Naive thymus-derived CD8-positive, alpha-beta T cell (primary cell): Measurements from ENCODE around the gene PRKAR1B. TPM values are rescaled to one million over a fixed set of nuclear protein-coding genes. Genes with fewer than 3 reads are reported as not detected.

Experiments used
- ATAC-seq, 2 donors: fragments of 150-1000 bp; cut with Tn5 transposase in 1 of 2; sonication (Bioruptor Pico), chemical (Tn5 transposase) in 1 of 2; 1 replicate in 1 of 2; 2 replicates in 1 of 2; pipeline ENCODE4 v1.10.0; 2021; ENCODE audit warnings: mild to moderate bottlenecking in 2 of 2, moderate library complexity in 2 of 2
- POLR2A ChIA-PET: fragments of 350-600 bp; sonication (Branson Sonifier 250); formaldehyde crosslinking; loops from one replicate; lab custom pipeline; 2021; ENCODE audit warnings: antibody characterized with exemption; lab: Charles Lee
- DNase-seq, 10 donors: peaks; one replicate each; pipeline versions ENCODE4 v3.0.0 to v3.0.0-alpha.2; 2020 to 2022
- H3K27ac Mint-ChIP-seq, 10 donors: one replicate each; pipeline ENCODE4 v1.8.0; 2020 to 2022; ENCODE audit warnings: mild to moderate bottlenecking in 10 of 10, mixed read lengths in 10 of 10, moderate library complexity in 4 of 10, inconsistent platforms in 1 of 10
- H3K27me3 Mint-ChIP-seq, 5 donors: one replicate each; pipeline ENCODE4 v1.8.0; 2021 to 2022; ENCODE audit warnings: mixed read lengths in 5 of 5
- H3K36me3 Mint-ChIP-seq, 3 donors: one replicate each; pipeline ENCODE4 v1.8.0; 2020 to 2022; ENCODE audit warnings: mixed read lengths in 3 of 3, mild to moderate bottlenecking in 2 of 3, inconsistent platforms in 1 of 3
- H3K4me1 Mint-ChIP-seq, 4 donors: one replicate each; pipeline ENCODE4 v1.8.0; 2021 to 2022; ENCODE audit warnings: mixed read lengths in 4 of 4
- H3K4me3 Mint-ChIP-seq, 10 donors: one replicate each; pipeline ENCODE4 v1.8.0; 2020 to 2022; ENCODE audit warnings: mild to moderate bottlenecking in 10 of 10, mixed read lengths in 10 of 10, moderate library complexity in 6 of 10, inconsistent platforms in 1 of 10
- H3K9me3 Mint-ChIP-seq, 9 donors: one replicate each; pipeline ENCODE4 v1.8.0; 2020 to 2022; ENCODE audit warnings: mixed read lengths in 9 of 9, mild to moderate bottlenecking in 3 of 9, inconsistent platforms in 1 of 9, moderate library complexity in 1 of 9
- polyA plus RNA-seq, 3 donors: library from polyadenylated mRNA; unstranded; fragments of 300-500 nt; fragmentation: Illumina TruSeq; gene quantifications; one replicate each; pipeline ENCODE4 v1.2.3, GENCODE V29; 2021
- total RNA-seq, 8 experiments: library from RNA in 2 of 8; stranded (reverse) in 2 of 8; gene quantifications; one replicate each; pipeline ENCODE4 v1.2.3 and lab custom pipeline; 2021 to 2026

Gene PRKAR1B
- total and polyA plus RNA-seq, 5 experiments from 2014 or later = 14.6 to 47.3 (median 35.4) TPM

GRCh38 chr7:627661-628401, 99.2 kb downstream of the PRKAR1B start:
- Mint-ChIP-seq H3K27ac (peak overlapping the region in 1 of 10 donors; percentile 70), H3K36me3 (peaks cover 14 to 22% (median 19%) of the 10 kb centered on the region in 3 donors), H3K4me1 (peaks cover 6 to 23% (median 12%) of the 10 kb centered on the region in 4 donors), H3K4me3 (no peak overlapping the region), H3K27me3 (no peaks in the 10 kb centered on the region), H3K9me3 (peaks cover 0 to 28% (median 13%) of the 10 kb centered on the region in 9 donors)
- POLR2A ChIA-PET = interaction anchor here (0.7 to 1.3 kb wide), 4 partner anchors 9 to 41 kb away, joined by 3 read pairs; no protein-coding TSS in a partner anchor
- ATAC-seq = no peak
- DNase-seq = peak in 1 of 10 donors; percentile 35

- Mint-ChIP-seq H3K27ac (peak overlapping the region in 2 of 10 donors; percentile 7 to 48), H3K9me3 (peaks cover 0 to 45% (median 22%) of the 10 kb centered on the region in 9 donors), H3K27me3 (no peaks in the 10 kb centered on the region), H3K4me3 (no peak overlapping the region), H3K4me1 (peaks cover 10 to 34% (median 16%) of the 10 kb centered on the region in 4 donors), H3K36me3 (peaks cover 13 to 36% (median 26%) of the 10 kb centered on the region in 3 donors)
- POLR2A ChIA-PET = interaction anchor here (0.6 to 0.9 kb wide), 3 partner anchors 10 to 130 kb away, joined by 3 to 7 read pairs (median 6); no protein-coding TSS in a partner anchor
- no peak for DNase-seq
- no peak for ATAC-seq
Observed at GRCh38 chr7:625376-625971, 101.6 kb downstream of the PRKAR1B start.

GRCh38 chr7:623464-623863, 103.6 kb downstream of the PRKAR1B start:
- Mint-ChIP-seq H3K36me3 (peaks cover 15 to 45% (median 31%) of the 10 kb centered on the region in 3 donors), H3K4me3 (peak overlapping the region in 1 of 10 donors; percentile 65), H3K4me1 (peaks cover 22 to 48% (median 35%) of the 10 kb centered on the region in 4 donors), H3K27me3 (no peaks in the 10 kb centered on the region), H3K27ac (peak overlapping the region in 4 of 10 donors; percentile 48 to 74 (median 55)), H3K9me3 (peaks cover 3 to 57% (median 35%) of the 10 kb centered on the region in 9 donors)
- POLR2A ChIA-PET = interaction anchor here (0.8 kb wide), 1 partner anchor 9 kb away, joined by 3 read pairs; no protein-coding TSS in a partner anchor
- no peak for DNase-seq
- no peak for ATAC-seq

- Mint-ChIP-seq H3K36me3 (peaks cover 15 to 45% (median 31%) of the 10 kb centered on the region in 3 donors), H3K27me3 (no peaks in the 10 kb centered on the region), H3K9me3 (peaks cover 3 to 57% (median 35%) of the 10 kb centered on the region in 9 donors), H3K4me1 (peaks cover 29 to 58% (median 52%) of the 10 kb centered on the region in 4 donors), H3K4me3 (no peak overlapping the region), H3K27ac (peak overlapping the region in 8 of 10 donors; percentile 13 to 100 (median 64))
- peak in 1 of 10 donors; percentile 30 for DNase-seq
- no peak for ATAC-seq
- POLR2A ChIA-PET = interaction anchor here (9.0 kb wide), 1 partner anchor 19 kb away, joined by 153 read pairs; no protein-coding TSS in a partner anchor
Observed at GRCh38 chr7:621572-622285, 105.4 kb downstream of the PRKAR1B start.

GRCh38 chr7:620885-621284, 106.2 kb downstream of the PRKAR1B start:
- Mint-ChIP-seq H3K36me3 (peaks cover 13 to 40% (median 31%) of the 10 kb centered on the region in 3 donors), H3K4me1 (peaks cover 33 to 67% (median 59%) of the 10 kb centered on the region in 4 donors), H3K27ac (peak overlapping the region; percentile 59 to 100 (median 99)), H3K27me3 (no peaks in the 10 kb centered on the region), H3K9me3 (peaks cover 3 to 54% (median 35%) of the 10 kb centered on the region in 9 donors), H3K4me3 (peak overlapping the region in 1 of 10 donors; percentile 86)
- no peak for ATAC-seq
- DNase-seq = no peak
- POLR2A ChIA-PET = interaction anchor here (9.0 kb wide), 1 partner anchor 19 kb away, joined by 153 read pairs; no protein-coding TSS in a partner anchor

- Mint-ChIP-seq H3K27ac (peak overlapping the region; percentile 98 to 100 (median 100)), H3K27me3 (no peaks in the 10 kb centered on the region), H3K4me1 (peaks cover 35 to 74% (median 62%) of the 10 kb centered on the region in 4 donors), H3K4me3 (peak overlapping the region in 8 of 10 donors; percentile 56 to 94 (median 70)), H3K9me3 (peaks cover 3 to 50% (median 32%) of the 10 kb centered on the region in 9 donors), H3K36me3 (peaks cover 8 to 38% (median 29%) of the 10 kb centered on the region in 3 donors)
- POLR2A ChIA-PET = interaction anchor here (0.6 to 9.0 kb wide), 6 partner anchors 10 to 266 kb away, joined by 3 to 153 read pairs (median 8); no protein-coding TSS in a partner anchor
- DNase-seq = peak in 1 of 10 donors; percentile 15
- ATAC-seq = no peak
Observed at GRCh38 chr7:620056-620455, 107.0 kb downstream of the PRKAR1B start.

GRCh38 chr7:619368-619840, 107.7 kb downstream of the PRKAR1B start:
- Mint-ChIP-seq H3K4me1 (peaks cover 36 to 74% (median 62%) of the 10 kb centered on the region in 4 donors), H3K9me3 (peaks cover under 1 to 43% (median 26%) of the 10 kb centered on the region in 9 donors), H3K27me3 (no peaks in the 10 kb centered on the region), H3K36me3 (peaks cover 6 to 32% (median 22%) of the 10 kb centered on the region in 3 donors), H3K27ac (peak overlapping the region; percentile 98 to 100 (median 100)), H3K4me3 (peak overlapping the region in 9 of 10 donors; percentile 78 to 95 (median 91))
- peak in 1 of 10 donors; percentile 27 for DNase-seq
- no peak for ATAC-seq
- POLR2A ChIA-PET = interaction anchor here (0.6 to 9.0 kb wide), 8 partner anchors 9 to 265 kb away, joined by 3 to 153 read pairs (median 8); no protein-coding TSS in a partner anchor

GRCh38 chr7:618539-619367, 108.3 kb downstream of the PRKAR1B start:
- Mint-ChIP-seq H3K4me3 (peak overlapping the region; percentile 78 to 95 (median 90)), H3K36me3 (peaks cover 6 to 31% (median 21%) of the 10 kb centered on the region in 3 donors), H3K27ac (peak overlapping the region; percentile 98 to 100 (median 100)), H3K9me3 (peaks cover 0 to 41% (median 23%) of the 10 kb centered on the region in 9 donors), H3K4me1 (peaks cover 36 to 76% (median 67%) of the 10 kb centered on the region in 4 donors), H3K27me3 (no peaks in the 10 kb centered on the region)
- POLR2A ChIA-PET = interaction anchor here (0.6 to 9.0 kb wide), 18 partner anchors 8 to 267 kb away, joined by 3 to 153 read pairs (median 5); no protein-coding TSS in a partner anchor
- ATAC-seq = peak; percentile 83 to 85
- DNase-seq = peak; percentile 52 to 95 (median 84)

GRCh38 chr7:617614-618538, 109.2 kb downstream of the PRKAR1B start:
- POLR2A ChIA-PET = interaction anchor here (0.6 to 9.0 kb wide), 22 partner anchors 8 to 1309 kb away, joined by 3 to 153 read pairs (median 4); no protein-coding TSS in a partner anchor
- Mint-ChIP-seq H3K9me3 (peaks cover 0 to 34% (median 23%) of the 10 kb centered on the region in 9 donors), H3K36me3 (peaks cover 6 to 23% (median 13%) of the 10 kb centered on the region in 3 donors), H3K27me3 (no peaks in the 10 kb centered on the region), H3K4me3 (peak overlapping the region; percentile 78 to 95 (median 90)), H3K27ac (peak overlapping the region; percentile 98 to 100 (median 100)), H3K4me1 (peaks cover 33 to 76% (median 67%) of the 10 kb centered on the region in 4 donors)
- ATAC-seq (peak; percentile 33 to 36), DNase-seq (peak in 4 of 10 donors; percentile 44 to 70 (median 50))
